Measurements from ENCODE around the gene LRP4.

- TF ChIP-seq, protein P1, sequence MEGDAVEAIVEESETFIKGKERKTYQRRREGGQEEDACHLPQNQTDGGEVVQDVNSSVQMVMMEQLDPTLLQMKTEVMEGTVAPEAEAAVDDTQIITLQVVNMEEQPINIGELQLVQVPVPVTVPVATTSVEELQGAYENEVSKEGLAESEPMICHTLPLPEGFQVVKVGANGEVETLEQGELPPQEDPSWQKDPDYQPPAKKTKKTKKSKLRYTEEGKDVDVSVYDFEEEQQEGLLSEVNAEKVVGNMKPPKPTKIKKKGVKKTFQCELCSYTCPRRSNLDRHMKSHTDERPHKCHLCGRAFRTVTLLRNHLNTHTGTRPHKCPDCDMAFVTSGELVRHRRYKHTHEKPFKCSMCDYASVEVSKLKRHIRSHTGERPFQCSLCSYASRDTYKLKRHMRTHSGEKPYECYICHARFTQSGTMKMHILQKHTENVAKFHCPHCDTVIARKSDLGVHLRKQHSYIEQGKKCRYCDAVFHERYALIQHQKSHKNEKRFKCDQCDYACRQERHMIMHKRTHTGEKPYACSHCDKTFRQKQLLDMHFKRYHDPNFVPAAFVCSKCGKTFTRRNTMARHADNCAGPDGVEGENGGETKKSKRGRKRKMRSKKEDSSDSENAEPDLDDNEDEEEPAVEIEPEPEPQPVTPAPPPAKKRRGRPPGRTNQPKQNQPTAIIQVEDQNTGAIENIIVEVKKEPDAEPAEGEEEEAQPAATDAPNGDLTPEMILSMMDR (conservative IDR thresholded peaks at IDR 0.05; ENCODE audit: low read depth, low read length): no peak
- TF ChIP-seq EZH2phosphoT487 (IDR thresholded peaks at IDR 0.05; ENCODE audit: borderline replicate concordance, low read length) (no peak), EZH2 (IDR thresholded peaks at IDR 0.05; ENCODE audit: low read length, unreplicated experiment) (no peak)
Observed at GRCh38 chr11:46898396-46899095, 19.8 kb downstream of the LRP4 start.

Measured in PC-3 (cell line).